Activated CD8-positive, alpha-beta memory T cell treated with anti-CD3 and anti-CD28 coated beads for 48 hours (primary cell): Measurements from ENCODE around the gene TRPC1.
"Not testable (repeated sequence)": the region's sequence is repeated elsewhere in the genome, so short reads cannot be mapped to it uniquely, and the experiment has no call there.

Source experiments
- DNase-seq, 3 experiments: peaks; one replicate each; pipeline ENCODE4 v3.0.0-alpha.2; 2020; ENCODE audit warnings: low read depth in 2 of 3, low spot score in 2 of 3

The TRPC1 gene

DNA sequence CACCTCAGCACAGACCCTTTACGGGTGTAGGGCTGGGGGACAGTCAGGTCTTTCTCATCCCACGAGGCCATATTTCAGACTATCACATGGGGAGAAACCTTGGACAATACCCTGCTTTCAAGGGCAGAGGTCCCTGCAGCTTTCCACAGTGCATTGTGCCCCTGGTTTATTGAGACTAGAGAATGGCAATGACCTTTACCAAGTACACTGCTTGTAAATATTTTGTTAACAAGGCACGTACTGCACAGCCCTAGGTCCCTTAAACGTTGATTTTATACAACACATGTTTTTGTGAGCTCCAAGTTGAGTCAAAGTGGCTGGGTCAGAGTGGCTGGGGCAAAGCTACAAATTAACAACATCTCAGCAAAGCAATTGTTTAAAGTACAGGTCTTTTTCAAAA, 28.8 kb downstream of the TRPC1 start:
- not testable (repeated sequence) for DNase-seq

- no peak for DNase-seq
Measured at GRCh38 chr3:142754494-142754893, 30.7 kb downstream of the TRPC1 start.

- no peak for DNase-seq
Measured at GRCh38 chr3:142768338-142768737, 44.5 kb downstream of the TRPC1 start.

DNA sequence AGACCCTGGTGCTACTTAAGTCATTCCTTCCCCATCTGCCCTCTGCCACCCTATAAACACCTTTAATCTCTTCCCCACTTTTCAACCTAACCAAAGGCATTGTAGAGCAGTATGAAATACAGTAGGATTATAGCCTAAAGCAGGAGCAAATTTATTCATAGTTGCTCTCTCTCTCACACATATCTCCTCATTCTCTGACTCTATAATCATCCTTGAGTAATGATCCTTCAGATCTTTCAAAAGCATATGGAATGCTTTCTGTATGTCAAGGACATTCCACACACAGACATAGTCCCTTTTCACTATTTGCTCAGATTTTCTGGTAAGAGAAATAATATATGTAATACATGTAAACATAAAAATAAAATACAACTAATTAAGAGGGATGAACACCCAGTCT, 54.1 kb downstream of the TRPC1 start:
- DNase-seq = no peak

DNA sequence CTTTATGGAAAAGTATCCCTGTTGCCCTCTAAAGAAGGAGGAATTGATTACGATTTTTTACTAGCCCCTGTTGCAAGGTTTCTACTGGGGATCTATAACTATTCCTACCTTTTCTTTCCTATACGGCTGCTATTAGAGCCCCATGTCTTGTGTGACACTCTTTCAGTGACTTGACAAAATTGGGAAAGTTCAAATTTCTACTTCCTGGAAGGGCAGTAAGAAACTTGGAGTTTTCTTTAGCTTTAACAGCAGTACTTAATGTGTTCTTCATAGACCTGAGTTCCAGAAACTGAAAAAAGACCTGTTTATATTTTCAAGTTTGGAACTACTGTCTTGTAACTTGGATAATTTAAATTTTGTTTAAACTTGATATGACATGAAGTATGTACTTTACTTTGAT, 54.7 kb downstream of the TRPC1 start:
- DNase-seq = no peak

- no peak for DNase-seq
Measured at GRCh38 chr3:142779591-142779990, 55.8 kb downstream of the TRPC1 start.

DNA sequence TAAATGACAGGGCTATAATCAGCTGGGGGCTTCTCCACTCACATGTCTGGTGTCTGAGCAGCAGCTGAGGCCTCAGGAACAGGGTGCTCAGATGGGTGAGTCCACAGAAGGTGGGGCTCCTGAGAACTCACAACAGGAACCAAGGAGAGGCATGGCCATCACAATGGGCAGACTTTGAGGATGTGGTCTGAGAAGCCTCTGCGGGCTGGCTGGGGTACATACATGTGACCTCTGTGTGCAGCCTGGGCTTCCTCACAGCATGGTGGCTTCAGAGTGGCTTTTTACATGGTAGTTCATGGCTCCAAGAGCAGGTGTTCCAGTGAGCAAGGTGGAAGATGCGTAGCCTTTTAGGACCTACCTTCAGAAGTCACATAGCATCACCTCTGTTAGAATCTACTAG, 58.8 kb downstream of the TRPC1 start:
- no peak for DNase-seq

DNA sequence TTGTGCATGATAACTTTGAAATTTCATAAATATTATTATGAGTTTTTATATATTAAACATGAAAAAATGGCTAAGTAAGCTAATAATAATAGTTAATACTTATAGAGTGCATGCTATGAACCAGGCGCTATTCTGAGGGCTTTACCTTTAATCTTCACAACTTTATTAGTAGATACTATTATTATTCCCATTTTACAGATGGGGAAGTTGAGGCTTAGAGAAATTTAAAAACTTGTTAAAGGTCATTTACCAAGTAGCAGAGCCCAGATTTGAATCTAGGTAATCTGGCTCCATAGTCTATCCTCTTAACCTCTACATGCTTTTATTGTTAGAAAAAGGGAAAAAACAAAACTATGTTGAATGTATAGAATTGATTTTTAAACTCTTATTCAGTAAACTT, 60.4 kb downstream of the TRPC1 start:
- no peak for DNase-seq

DNA sequence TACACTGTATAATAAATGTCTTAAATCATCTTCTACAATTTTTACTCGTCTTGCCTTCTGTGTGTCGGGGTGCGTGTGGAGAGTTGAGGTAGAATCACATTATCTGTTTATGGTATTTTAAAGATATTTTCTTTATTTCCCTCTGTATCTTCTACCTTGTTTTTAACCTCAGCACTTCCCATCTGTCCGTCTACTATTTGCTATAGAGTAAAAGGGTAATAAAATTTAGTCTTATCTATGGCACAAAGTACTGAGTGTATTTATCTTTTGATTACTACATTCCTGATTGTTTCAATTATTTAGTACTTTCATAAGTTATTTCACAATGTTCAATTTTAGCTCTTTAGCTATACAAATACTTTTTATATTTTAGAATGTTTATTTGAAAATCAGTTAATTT, 62.2 kb downstream of the TRPC1 start:
- DNase-seq = no peak

GRCh38 chr3:142787719-142788118, 63.9 kb downstream of the TRPC1 start:
- DNase-seq = no peak

DNA sequence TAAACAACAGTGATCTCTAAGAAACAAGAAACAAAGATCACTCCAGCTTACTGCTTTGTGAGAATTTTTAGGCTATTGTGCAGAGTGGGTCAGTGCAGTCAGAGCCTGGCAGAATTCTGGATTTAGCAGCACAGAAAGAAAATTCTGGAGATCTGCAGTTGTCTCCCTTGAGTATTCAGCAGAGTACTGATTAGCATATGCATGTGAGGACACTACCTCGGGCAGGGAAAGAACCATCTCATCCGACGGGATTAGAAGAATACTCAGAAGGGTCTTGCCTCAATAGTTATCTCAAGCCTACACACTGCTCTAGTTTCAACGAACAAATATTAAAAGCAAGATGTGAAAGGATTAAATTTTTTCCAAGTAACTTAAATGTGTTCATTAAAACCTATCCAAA, 70.7 kb downstream of the TRPC1 start:
- no peak for DNase-seq

DNA sequence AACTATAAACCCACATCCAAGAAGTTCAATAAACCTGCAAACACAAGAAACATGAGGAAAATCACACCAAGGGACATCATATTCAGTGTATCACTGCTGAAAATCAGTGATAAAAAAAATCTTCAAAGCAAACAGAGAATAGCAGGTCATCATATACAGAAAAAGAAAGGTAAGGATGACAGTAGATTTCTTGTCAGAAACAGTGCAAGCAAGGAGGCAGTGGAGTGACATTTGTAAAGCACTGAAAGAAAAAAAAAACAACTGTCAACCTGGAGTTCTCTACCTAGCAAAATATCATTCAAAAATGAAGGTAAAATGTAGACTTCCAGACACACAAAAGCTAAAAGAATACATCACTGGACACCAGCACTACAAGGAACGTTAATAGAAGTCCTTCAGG, 71.5 kb downstream of the TRPC1 start:
- no peak for DNase-seq

- DNase-seq = no peak
Measured at GRCh38 chr3:142796823-142797222, 73.0 kb downstream of the TRPC1 start.

- DNase-seq = no peak
Measured at GRCh38 chr3:142801746-142802145, 77.9 kb downstream of the TRPC1 start.

DNA sequence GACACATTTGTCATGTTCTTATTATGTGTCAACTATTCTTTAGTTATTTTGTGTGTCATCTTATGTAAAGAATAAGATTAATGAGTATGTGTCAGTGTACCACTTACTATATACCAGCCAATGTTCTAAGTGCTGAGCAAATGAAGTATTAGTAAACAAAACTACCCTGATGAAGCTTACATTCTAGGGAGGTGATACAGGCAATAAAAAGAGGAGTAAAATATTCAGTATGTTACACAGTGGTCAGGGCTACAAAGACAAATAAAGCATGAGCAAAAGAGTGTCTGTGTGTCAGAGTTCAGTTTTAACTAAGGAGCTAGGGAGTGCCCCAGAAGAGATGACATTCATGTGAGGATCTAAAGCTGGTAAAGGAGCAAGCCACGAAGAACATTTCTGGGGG, 79.1 kb downstream of the TRPC1 start:
- no peak for DNase-seq

- DNase-seq = no peak
Measured at GRCh38 chr3:142808103-142808917, 84.5 kb downstream of the TRPC1 start.

GRCh38 chr3:142809259-142809658, 85.4 kb downstream of the TRPC1 start:
- no peak for DNase-seq

GRCh38 chr3:142815803-142816202, 92.0 kb downstream of the TRPC1 start:
- DNase-seq = no peak

GRCh38 chr3:142817356-142817755, 93.5 kb downstream of the TRPC1 start:
- no peak for DNase-seq

- no peak for DNase-seq
Measured at GRCh38 chr3:142817897-142818296, 94.1 kb downstream of the TRPC1 start.

- no peak for DNase-seq
Measured at GRCh38 chr3:142818651-142819050, 94.8 kb downstream of the TRPC1 start.

GRCh38 chr3:142819179-142819578, 95.3 kb downstream of the TRPC1 start:
- DNase-seq = no peak

GRCh38 chr3:142828703-142829305, 105.0 kb downstream of the TRPC1 start:
- DNase-seq = peak; percentile 8 to 53 (median 27)
